ENCODE measurements around the gene UTP3.

DNA sequence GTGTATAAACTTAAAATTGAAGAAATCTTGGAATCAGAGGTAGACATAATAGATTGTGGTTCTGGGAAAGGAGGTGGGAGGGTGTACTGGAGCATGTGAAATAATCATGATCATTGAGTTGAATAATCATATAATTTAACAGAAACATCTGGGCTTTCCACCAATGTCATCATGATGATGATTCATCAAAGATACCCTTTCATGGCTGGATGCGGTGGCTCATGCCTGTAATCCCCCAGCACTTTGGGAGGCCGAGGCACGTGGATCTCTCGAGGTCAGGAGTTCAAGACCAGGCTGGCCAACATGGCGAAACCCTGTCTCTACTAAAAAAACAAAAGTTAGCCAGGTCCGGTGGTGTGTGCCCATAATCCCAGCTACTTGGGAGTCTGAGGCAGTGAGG is 26.8 kb downstream of the UTP3 start:
- TF ChIP-seq, protein P1, sequence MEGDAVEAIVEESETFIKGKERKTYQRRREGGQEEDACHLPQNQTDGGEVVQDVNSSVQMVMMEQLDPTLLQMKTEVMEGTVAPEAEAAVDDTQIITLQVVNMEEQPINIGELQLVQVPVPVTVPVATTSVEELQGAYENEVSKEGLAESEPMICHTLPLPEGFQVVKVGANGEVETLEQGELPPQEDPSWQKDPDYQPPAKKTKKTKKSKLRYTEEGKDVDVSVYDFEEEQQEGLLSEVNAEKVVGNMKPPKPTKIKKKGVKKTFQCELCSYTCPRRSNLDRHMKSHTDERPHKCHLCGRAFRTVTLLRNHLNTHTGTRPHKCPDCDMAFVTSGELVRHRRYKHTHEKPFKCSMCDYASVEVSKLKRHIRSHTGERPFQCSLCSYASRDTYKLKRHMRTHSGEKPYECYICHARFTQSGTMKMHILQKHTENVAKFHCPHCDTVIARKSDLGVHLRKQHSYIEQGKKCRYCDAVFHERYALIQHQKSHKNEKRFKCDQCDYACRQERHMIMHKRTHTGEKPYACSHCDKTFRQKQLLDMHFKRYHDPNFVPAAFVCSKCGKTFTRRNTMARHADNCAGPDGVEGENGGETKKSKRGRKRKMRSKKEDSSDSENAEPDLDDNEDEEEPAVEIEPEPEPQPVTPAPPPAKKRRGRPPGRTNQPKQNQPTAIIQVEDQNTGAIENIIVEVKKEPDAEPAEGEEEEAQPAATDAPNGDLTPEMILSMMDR (IDR thresholded peaks at IDR 0.05) = no peak
- TF ChIP-seq POLR2AphosphoS5 (IDR thresholded peaks at IDR 0.05; ENCODE audit: insufficient read depth in 1 of 2, low read depth in 1 of 2) = no peak
